Fibroblast of the aortic adventitia (primary cell): ENCODE results near the gene MT1H. TPM values are rescaled to one million over a fixed set of nuclear protein-coding genes. Genes with fewer than 3 reads are reported as not detected.
"Not testable (repeated sequence)": the region's sequence is repeated elsewhere in the genome, so short reads cannot be mapped to it uniquely, and the experiment has no call there.

Experiments used
- DNase-seq: peaks from one replicate; pipeline ENCODE4 v3.0.0-alpha.2; 2010; ENCODE audit warnings: low read depth
- H3K4me3 ChIP-seq: 2 replicates; pipeline ENCODE4 v1.5.1; 2011; ENCODE audit warnings: low read depth, mild to moderate bottlenecking, control low read depth, low read length, moderate library complexity
- total RNA-seq: library from RNA; depleted of rRNA; stranded (reverse); fragments of >200 nt; gene quantifications from 2 replicates; pipeline ENCODE4 v1.2.3, GENCODE V29; 2012; ENCODE audit warnings: low replicate concordance
- TF ChIP-seq, protein P1 (sequence below): IDR thresholded peaks from 2 replicates; pipeline ENCODE4 v1.5.1; 2011; ENCODE audit warnings: mild to moderate bottlenecking, low read length, control low read depth, inconsistent platforms; ENCODE audit not compliant: insufficient read depth

The MT1H gene
- total RNA-seq = not detected in 2 replicates

DNA sequence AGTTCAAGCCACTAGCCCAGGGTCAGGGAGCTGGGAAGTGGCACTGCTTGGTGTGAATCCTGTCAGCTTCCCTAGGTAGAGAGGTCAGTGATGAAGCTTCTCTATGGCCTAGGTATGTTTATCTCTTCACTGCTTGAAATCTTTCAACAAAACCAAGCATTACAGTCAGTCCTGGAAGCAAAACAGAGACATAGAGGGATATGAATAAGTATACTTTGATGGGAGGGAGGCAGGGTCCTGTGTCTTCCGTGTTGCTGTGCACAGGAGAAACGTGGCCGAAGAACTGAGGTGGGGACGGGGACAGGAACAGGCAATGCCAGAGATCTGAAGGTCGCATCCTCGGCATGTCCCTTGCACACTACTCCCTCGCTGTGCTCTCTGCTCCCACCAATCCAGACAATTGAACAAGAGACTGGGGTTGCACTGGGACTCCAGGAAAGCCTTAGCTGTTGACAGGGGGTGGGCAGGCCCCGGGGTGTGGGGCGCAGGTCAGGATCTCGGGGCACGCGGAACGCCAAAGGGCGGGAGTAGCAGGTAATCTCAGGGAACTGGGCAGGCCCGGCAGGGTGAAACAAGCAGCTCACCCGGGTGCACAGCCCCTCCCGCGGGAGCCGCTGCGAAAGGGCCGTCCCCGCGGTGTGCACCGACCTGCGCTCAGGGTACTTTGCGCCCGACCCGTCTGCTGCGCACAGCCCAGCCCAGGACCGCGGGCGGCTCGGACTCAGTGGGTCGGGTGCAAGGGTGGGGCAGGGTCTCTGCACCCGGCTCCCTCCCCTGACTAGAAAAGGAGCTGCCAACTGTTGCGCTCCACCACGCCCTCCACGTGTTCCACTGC lies at the start of gene MT1H:
Gene MT1H, plus strand, starts transcription at position 810 of the 835 bp plus-strand sequence. CDS start 71 bp downstream, outside the sequence.
- TF ChIP-seq, protein P1, sequence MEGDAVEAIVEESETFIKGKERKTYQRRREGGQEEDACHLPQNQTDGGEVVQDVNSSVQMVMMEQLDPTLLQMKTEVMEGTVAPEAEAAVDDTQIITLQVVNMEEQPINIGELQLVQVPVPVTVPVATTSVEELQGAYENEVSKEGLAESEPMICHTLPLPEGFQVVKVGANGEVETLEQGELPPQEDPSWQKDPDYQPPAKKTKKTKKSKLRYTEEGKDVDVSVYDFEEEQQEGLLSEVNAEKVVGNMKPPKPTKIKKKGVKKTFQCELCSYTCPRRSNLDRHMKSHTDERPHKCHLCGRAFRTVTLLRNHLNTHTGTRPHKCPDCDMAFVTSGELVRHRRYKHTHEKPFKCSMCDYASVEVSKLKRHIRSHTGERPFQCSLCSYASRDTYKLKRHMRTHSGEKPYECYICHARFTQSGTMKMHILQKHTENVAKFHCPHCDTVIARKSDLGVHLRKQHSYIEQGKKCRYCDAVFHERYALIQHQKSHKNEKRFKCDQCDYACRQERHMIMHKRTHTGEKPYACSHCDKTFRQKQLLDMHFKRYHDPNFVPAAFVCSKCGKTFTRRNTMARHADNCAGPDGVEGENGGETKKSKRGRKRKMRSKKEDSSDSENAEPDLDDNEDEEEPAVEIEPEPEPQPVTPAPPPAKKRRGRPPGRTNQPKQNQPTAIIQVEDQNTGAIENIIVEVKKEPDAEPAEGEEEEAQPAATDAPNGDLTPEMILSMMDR = no peak
- no peak within 1 kb of the TSS for H3K4me3 ChIP-seq

DNA sequence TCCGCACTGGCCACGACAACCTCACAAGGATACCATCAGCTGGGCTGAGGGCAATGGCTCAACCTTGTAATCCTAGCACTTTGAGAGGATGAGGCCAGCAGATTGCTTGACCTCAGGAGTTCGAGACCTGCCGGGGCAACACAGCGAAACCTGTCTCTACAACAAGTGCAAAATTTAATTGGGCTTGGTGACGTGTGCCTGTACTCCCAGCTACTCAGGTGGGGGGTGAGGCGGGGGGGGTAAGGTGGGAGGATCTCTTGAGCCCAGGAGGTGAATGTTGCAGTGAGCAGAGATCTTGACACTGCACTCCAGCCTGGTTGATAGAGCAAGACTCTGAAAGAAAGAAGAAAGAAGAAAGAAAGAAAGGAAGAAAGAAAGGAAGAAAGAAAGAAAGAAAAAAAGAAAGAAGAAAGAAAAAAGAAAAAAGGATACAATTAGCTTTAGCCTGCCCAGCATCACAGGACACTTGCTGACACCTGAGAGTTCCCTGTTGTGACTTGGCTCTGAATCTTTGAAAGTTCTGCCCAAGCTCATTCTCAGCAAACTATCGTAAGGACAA lies 49.2 kb upstream of the MT1H start:
- DNase-seq = no peak
- H3K4me3 ChIP-seq = no peak overlapping the region
- TF ChIP-seq, protein P1 = no peak

More for the DNA sequence above, at the start of gene MT1H:
- no peak for DNase-seq

GRCh38 chr16:56621665-56622445 lies 47.8 kb upstream of the MT1H start:
- not testable (repeated sequence) for H3K4me3 ChIP-seq, DNase-seq

GRCh38 chr16:56623184-56623583 lies 46.4 kb upstream of the MT1H start:
- DNase-seq = not testable (repeated sequence)

GRCh38 chr16:56623637-56624036 lies 46.0 kb upstream of the MT1H start:
- TF ChIP-seq, protein P1 = no peak
- DNase-seq = no peak
- no peak overlapping the region for H3K4me3 ChIP-seq

More at GRCh38 chr16:56623184-56623583, 46.4 kb upstream of the MT1H start:
- not testable (repeated sequence) for H3K4me3 ChIP-seq

DNA sequence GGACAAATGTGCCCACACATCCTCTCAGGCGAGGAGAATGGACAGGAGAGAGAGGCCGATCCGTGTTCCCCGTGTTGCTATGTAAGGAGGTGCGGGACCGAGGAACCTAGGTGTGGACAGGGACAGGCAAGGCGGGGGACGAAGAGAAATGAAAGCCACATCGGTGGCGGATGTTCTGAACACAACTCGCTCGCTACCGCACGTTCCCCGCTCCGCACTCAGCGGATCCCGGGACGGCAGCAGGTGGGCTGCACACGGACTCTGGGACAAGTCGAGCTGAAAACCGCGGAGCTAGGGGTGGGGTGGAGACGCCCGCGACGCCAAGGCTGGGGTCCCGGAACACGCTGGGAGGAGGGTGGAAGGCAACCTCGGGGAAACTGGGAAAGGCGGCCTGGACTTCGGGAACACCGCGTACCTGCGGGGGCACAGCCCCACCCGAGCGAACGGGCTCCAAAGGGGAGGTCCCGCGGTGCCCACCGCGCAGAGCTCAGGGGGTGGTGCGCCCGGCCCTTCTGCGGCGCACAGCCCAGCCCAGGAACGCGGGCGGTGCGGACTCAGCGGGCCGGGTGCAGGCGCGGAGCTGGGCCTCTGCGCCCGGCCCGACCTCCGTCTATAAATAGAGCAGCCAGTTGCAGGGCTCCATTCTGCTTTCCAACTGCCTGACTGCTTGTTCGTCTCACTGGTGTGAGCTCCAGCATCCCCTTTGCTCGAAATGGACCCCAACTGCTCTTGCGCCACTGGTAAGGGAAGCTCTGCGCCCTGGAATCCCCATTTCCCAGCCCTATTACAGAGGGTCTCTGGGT lies 44.3 kb upstream of the MT1H start, which contains the start of gene MT1E:
Gene MT1E, plus strand, starts transcription at position 642 of the 803 bp plus-strand sequence. Its CDS starts 71 bp downstream, at position 713.
- peak within 1 kb of the TSS; percentile 81 for H3K4me3 ChIP-seq
- TF ChIP-seq, protein P1 = no peak
- DNase-seq = peak; percentile 82

- DNase-seq = peak; percentile 90
- peak overlapping the region; percentile 81 for H3K4me3 ChIP-seq
- TF ChIP-seq, protein P1 = no peak
These were observed 43.5 kb upstream of the MT1H start for GRCh38 chr16:56625943-56626654.
